Activated CD8-positive, alpha-beta memory T cell treated with anti-CD3 and anti-CD28 coated beads, Interleukin-2, amount 50 U/mL, for 1 hour (primary cell): ENCODE measurements around the gene PPFIA3.

Experiments used
- DNase-seq: peaks from one replicate; pipeline ENCODE4 v3.0.0-alpha.2; 2020; ENCODE audit errors: extremely low read depth

Gene PPFIA3

GRCh38 chr19:49182848-49183375, 63.6 kb downstream of the PPFIA3 start:
- DNase-seq, result no peak

- DNase-seq, result no peak
These were observed 66.8 kb downstream of the PPFIA3 start for GRCh38 chr19:49186108-49186507.

GRCh38 chr19:49188626-49189200, 69.4 kb downstream of the PPFIA3 start:
- DNase-seq, result no peak

- no peak for DNase-seq
These were observed 69.9 kb downstream of the PPFIA3 start for GRCh38 chr19:49189259-49189658.

GRCh38 chr19:49190781-49191180, 71.4 kb downstream of the PPFIA3 start:
- no peak for DNase-seq

GRCh38 chr19:49193822-49194394, 74.6 kb downstream of the PPFIA3 start:
- DNase-seq, result no peak

- no peak for DNase-seq
These were observed 75.1 kb downstream of the PPFIA3 start for GRCh38 chr19:49194408-49194807.

- DNase-seq, result no peak
These were observed 77.3 kb downstream of the PPFIA3 start for GRCh38 chr19:49196527-49197240.

GRCh38 chr19:49200238-49200862, 81.0 kb downstream of the PPFIA3 start:
- no peak for DNase-seq
